HL-60 (cell line): ENCODE measurements around the gene LDHB.

Experiments
- DNase-seq, 2 experiments: peaks; one replicate each; pipeline ENCODE4 v3.0.0-alpha.2; 2010 to 2020; ENCODE audit warnings: low read depth in 1 of 2, low spot score in 1 of 2
- H3K27ac ChIP-seq: fragments of 250-450 bp; sonication (Bioruptor Pico); replicated peaks from 2 replicates; pipeline ENCODE4 v1.5.1; 2020; ENCODE audit warnings: mild to moderate bottlenecking, moderate library complexity
- H3K27me3 ChIP-seq: fragments of 250-450 bp; sonication (Bioruptor Pico); 2 replicates; pipeline ENCODE4 v1.5.1; 2021; ENCODE audit warnings: mild to moderate bottlenecking, moderate library complexity; ENCODE audit not compliant: insufficient read depth, poor library complexity, severe bottlenecking
- H3K4me3 ChIP-seq: replicated peaks from 2 replicates; pipeline ENCODE4 v1.5.1; 2011; ENCODE audit warnings: mild to moderate bottlenecking, control low read depth, low read length; ENCODE audit not compliant: insufficient read depth
- CTCF ChIP-seq: IDR thresholded peaks from one replicate; pipeline ENCODE4 v1.5.1; 2011; ENCODE audit warnings: low read length, control low read depth, inconsistent platforms; ENCODE audit not compliant: insufficient read depth
- GABPA ChIP-seq: IDR thresholded peaks from 2 replicates; pipeline ENCODE4 v1.6.1; 2012; ENCODE audit warnings: low read depth
- POLR2AphosphoS5 ChIP-seq: IDR thresholded peaks from 2 replicates; pipeline ENCODE4 v1.6.1; 2012; ENCODE audit warnings: low read depth
- SPI1 ChIP-seq: IDR thresholded peaks from 2 replicates; pipeline ENCODE4 v1.6.1; 2012; ENCODE audit warnings: low read depth, mild to moderate bottlenecking, borderline replicate concordance
- TF ChIP-seq, protein P1 (sequence below): IDR thresholded peaks from 2 replicates; pipeline ENCODE4 v1.6.1; 2012; ENCODE audit warnings: low read depth; ENCODE audit not compliant: insufficient replicate concordance

Gene LDHB

DNA sequence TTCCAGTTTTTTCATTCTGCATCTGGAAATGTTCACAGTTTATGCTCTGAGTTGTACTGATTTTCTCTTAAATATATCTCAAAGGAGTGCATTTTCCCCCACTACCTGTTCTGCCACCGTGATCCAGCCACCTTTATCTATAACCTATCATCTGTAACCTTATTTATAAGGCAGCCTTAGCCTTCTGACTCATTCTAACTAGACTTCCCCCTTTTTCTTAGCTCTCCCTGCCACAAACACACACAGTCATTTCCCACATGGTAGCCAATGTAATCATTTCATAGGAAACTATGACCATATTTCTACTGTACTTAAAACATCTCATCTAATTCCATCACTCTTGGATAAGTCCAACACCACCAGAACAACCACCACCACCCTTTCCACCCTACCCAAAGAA, 42.2 kb downstream of the LDHB start:
- H3K27me3 ChIP-seq = no peaks in the 10 kb centered on the region
- H3K27ac ChIP-seq = peak overlapping the region; percentile 27
- DNase-seq = peak in 1 of 2 experiments; percentile 52
- no peak overlapping the region for H3K4me3 ChIP-seq
- TF ChIP-seq CTCF (no peak), SPI1 (peak; percentile 88), GABPA (0 out of 2 replicates have a peak, but pooled peaks have one; percentile 21), POLR2AphosphoS5 (no peak)
- TF ChIP-seq, protein P1, sequence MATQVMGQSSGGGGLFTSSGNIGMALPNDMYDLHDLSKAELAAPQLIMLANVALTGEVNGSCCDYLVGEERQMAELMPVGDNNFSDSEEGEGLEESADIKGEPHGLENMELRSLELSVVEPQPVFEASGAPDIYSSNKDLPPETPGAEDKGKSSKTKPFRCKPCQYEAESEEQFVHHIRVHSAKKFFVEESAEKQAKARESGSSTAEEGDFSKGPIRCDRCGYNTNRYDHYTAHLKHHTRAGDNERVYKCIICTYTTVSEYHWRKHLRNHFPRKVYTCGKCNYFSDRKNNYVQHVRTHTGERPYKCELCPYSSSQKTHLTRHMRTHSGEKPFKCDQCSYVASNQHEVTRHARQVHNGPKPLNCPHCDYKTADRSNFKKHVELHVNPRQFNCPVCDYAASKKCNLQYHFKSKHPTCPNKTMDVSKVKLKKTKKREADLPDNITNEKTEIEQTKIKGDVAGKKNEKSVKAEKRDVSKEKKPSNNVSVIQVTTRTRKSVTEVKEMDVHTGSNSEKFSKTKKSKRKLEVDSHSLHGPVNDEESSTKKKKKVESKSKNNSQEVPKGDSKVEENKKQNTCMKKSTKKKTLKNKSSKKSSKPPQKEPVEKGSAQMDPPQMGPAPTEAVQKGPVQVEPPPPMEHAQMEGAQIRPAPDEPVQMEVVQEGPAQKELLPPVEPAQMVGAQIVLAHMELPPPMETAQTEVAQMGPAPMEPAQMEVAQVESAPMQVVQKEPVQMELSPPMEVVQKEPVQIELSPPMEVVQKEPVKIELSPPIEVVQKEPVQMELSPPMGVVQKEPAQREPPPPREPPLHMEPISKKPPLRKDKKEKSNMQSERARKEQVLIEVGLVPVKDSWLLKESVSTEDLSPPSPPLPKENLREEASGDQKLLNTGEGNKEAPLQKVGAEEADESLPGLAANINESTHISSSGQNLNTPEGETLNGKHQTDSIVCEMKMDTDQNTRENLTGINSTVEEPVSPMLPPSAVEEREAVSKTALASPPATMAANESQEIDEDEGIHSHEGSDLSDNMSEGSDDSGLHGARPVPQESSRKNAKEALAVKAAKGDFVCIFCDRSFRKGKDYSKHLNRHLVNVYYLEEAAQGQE = no peak

- TF ChIP-seq, protein P1 = no peak
- peak; percentile 33; the same call in 1 of the 2 replicates for TF ChIP-seq SPI1
- Histone ChIP-seq H3K27me3 (no peaks in the 10 kb centered on the region), H3K4me3 (no peak overlapping the region)
These were observed 43.1 kb downstream of the LDHB start for GRCh38 chr12:21614506-21614905.

GRCh38 chr12:21613931-21614330, 43.7 kb downstream of the LDHB start:
- peak in 1 of 2 experiments; percentile 48 for DNase-seq
- H3K4me3 ChIP-seq = 0 out of 2 replicates have a peak overlapping the region, but pooled peaks have one; percentile 16
- no peaks in the 10 kb centered on the region for H3K27me3 ChIP-seq
- no peak overlapping the region; the same call in 1 of the 2 replicates for H3K27ac ChIP-seq
- TF ChIP-seq SPI1 = no peak
- TF ChIP-seq, protein P1 = no peak
- no peak for TF ChIP-seq POLR2AphosphoS5
- peak; percentile 14 for TF ChIP-seq CTCF

More at GRCh38 chr12:21614506-21614905, 43.1 kb downstream of the LDHB start:
- no peak for DNase-seq
- peak overlapping the region; percentile 27; the same call in 1 of the 2 replicates for H3K27ac ChIP-seq

GRCh38 chr12:21608196-21608595, 49.4 kb downstream of the LDHB start:
- no peak for DNase-seq
- no peak overlapping the region for H3K4me3 ChIP-seq
- TF ChIP-seq, protein P1 = no peak
- TF ChIP-seq POLR2AphosphoS5 (no peak), CTCF (no peak), SPI1 (no peak), GABPA (no peak)
- no peaks in the 10 kb centered on the region for H3K27me3 ChIP-seq
- H3K27ac ChIP-seq = no peak overlapping the region
